Measurements from ENCODE around the gene ZNF326. TPM values are rescaled to one million over a fixed set of nuclear protein-coding genes. Genes with fewer than 3 reads are reported as not detected.

ZNF326 gene
- total and polyA plus RNA-seq, 12 donors = 4.1 to 28.3 (median 15.2) TPM

DNA sequence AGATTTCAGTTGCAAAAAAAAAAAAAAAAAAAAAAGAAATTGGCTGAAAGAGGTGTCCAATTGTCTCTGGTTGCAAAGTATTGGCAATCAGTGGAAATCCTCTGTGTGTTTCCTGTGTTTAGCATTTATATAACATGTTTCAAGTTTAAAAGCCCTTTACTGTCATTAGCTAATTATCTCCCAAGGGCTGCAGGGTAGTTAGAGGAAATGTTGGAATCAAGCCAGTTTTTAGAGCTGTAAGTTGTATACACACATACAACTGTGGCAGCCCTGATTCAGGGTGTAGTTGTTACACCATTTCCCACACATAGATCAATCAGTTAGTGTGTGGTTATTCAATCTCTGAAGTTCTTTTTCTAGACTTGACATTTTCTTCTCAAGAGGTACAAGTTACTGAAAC lies 8.9 kb upstream of the ZNF326 start:
- no peak for DNase-seq
- Histone ChIP-seq H3K27me3 (no peaks in the 10 kb centered on the region), H3K36me3 (replicated peaks in 1 of 2) (no peaks in the 10 kb centered on the region), H3K27ac (no peak overlapping the region), H3K4me3 (no peak overlapping the region), H3K9me3 (replicated peaks in 1 of 3) (no peaks in the 10 kb centered on the region), H3K4me1 (replicated peaks in 1 of 2) (peaks cover 9 to 16% of the 10 kb centered on the region in 2 donors)
- intact Hi-C loops (cut with DNase I) = loop anchor here (5.0 kb wide), 2 partner anchors 179 to 184 kb away; no protein-coding TSS in a partner anchor
- TF ChIP-seq, protein P1, sequence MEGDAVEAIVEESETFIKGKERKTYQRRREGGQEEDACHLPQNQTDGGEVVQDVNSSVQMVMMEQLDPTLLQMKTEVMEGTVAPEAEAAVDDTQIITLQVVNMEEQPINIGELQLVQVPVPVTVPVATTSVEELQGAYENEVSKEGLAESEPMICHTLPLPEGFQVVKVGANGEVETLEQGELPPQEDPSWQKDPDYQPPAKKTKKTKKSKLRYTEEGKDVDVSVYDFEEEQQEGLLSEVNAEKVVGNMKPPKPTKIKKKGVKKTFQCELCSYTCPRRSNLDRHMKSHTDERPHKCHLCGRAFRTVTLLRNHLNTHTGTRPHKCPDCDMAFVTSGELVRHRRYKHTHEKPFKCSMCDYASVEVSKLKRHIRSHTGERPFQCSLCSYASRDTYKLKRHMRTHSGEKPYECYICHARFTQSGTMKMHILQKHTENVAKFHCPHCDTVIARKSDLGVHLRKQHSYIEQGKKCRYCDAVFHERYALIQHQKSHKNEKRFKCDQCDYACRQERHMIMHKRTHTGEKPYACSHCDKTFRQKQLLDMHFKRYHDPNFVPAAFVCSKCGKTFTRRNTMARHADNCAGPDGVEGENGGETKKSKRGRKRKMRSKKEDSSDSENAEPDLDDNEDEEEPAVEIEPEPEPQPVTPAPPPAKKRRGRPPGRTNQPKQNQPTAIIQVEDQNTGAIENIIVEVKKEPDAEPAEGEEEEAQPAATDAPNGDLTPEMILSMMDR (IDR thresholded peaks at IDR 0.05) = no peak
- TF ChIP-seq POLR2A (IDR thresholded peaks at IDR 0.05) = no peak

DNA sequence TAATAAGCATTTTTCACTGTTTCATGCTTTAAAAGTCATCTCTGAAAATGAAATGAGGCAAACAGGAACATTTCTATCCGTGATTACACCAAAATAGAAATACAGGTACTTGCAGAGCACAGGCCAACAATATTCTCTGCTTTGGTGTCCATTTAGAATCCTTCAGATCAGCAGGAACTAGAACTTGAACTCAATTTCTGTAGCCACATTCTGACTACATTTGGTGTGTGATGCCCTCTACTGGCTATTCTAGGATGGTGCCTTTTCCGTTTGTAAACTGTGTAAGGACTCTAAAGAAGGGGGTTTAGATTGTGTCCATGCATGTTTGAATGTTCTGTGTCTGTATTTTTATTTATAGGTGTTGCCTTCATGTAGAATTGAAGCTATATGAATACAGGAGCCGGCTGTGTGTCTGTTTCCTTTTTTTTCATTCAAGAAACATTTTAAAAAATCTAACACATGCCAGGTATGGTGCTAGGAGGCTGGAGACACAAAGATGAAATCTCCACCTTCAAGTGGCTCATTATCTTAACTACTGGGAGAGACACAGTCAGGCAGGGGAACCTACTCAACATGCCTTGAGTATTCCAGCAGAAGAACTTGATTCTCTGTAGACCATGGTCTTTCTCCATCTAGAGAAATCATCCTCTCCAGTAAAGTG lies 7.6 kb upstream of the ZNF326 start:
- 0 to 1% (median 0%) methylated on average over 3 of the region's 3 CpGs for WGBS, 4 donors
- intact Hi-C loops (cut with DNase I) = loop anchor here (5.0 kb wide), 2 partner anchors 180 to 185 kb away; no protein-coding TSS in a partner anchor
- no peak overlapping the region for H3K4me3 ChIP-seq
- no peaks in the 10 kb centered on the region for H3K36me3 ChIP-seq (replicated peaks in 1 of 2)
- DNase-seq = peak; percentile 40 to 82 (median 65)
- TF ChIP-seq, protein P1 (IDR thresholded peaks at IDR 0.05) = peak; percentile 74 to 92 (median 88)
- TF ChIP-seq POLR2A (IDR thresholded peaks at IDR 0.05) = no peak
- H3K27me3 ChIP-seq = no peaks in the 10 kb centered on the region
- H3K27ac ChIP-seq = no peak overlapping the region
- H3K9me3 ChIP-seq (replicated peaks in 1 of 3) = no peaks in the 10 kb centered on the region
- peaks cover 4 to 10% of the 10 kb centered on the region in 2 donors for H3K4me1 ChIP-seq (replicated peaks in 1 of 2)

DNA sequence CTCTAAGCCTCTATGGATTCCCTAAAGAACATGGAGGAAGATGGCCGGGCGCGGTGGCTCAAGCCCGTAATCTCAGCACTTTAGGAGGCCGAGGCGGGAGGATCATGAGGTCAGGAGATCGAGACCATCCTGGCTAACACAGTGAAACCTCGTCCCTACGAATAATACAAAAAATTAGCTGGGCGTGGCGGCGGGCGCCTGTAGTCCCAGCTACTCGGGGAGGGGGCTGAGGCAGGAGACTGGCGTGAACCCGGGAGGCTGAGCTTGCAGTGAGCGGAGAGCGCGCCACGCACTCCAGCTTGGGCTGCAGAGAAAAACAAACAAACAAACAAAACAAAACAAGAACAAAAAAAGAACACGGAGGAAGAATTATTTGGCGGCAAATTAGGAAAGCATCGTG lies 5.8 kb upstream of the ZNF326 start:
- TF ChIP-seq POLR2A (IDR thresholded peaks at IDR 0.05) = no peak
- TF ChIP-seq, protein P1 (IDR thresholded peaks at IDR 0.05) = no peak
- H3K36me3 ChIP-seq (replicated peaks in 1 of 2) = no peaks in the 10 kb centered on the region
- 89 to 93% (median 91%) methylated on average over 23 of the region's 23 CpGs for WGBS, 4 donors
- DNase-seq = no peak
- intact Hi-C loops (cut with DNase I) = loop anchor here (5.0 kb wide), 2 partner anchors 182 to 187 kb away; no protein-coding TSS in a partner anchor
- H3K27ac ChIP-seq = no peak overlapping the region
- H3K27me3 ChIP-seq = no peaks in the 10 kb centered on the region
- H3K4me1 ChIP-seq (replicated peaks in 1 of 2) = no peaks in the 10 kb centered on the region
- no peaks in the 10 kb centered on the region for H3K9me3 ChIP-seq (replicated peaks in 1 of 3)
- no peak overlapping the region for H3K4me3 ChIP-seq

DNA sequence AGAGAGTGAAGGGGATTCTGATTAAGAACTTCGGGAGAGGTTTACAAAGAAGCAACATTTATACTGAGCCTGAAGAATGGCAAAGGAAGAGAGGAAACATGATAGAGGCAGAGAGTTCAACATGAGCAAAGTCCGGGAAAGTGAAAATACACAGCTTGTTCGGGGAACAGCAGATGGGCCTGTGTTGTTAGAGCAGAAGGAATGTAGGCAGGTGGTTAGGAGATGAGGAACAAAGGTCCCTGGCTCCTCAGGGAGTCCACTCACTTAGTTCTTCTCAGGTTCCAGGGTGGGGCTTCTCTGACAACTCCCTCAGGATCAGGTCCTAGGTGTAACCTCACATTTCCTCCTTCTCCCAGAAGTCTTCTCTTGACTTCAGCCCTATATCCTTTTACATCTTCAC lies 5.1 kb upstream of the ZNF326 start:
- Histone ChIP-seq H3K36me3 (replicated peaks in 1 of 2) (no peaks in the 10 kb centered on the region), H3K4me1 (replicated peaks in 1 of 2) (no peaks in the 10 kb centered on the region), H3K27ac (no peak overlapping the region), H3K27me3 (no peaks in the 10 kb centered on the region), H3K9me3 (replicated peaks in 1 of 3) (no peaks in the 10 kb centered on the region), H3K4me3 (no peak overlapping the region)
- no peak for DNase-seq
- TF ChIP-seq, protein P1 (IDR thresholded peaks at IDR 0.05) = no peak
- no peak for TF ChIP-seq POLR2A (IDR thresholded peaks at IDR 0.05)
- intact Hi-C loops (cut with DNase I) = loop anchor here (5.0 kb wide), 2 partner anchors 182 to 187 kb away; no protein-coding TSS in a partner anchor
- WGBS, 4 donors = 83 to 85% (median 84%) methylated on average over 3 of the region's 3 CpGs

Data from adrenal gland (tissue), 12 donors.